ENCODE measurements around the gene CD6. TPM values are rescaled to one million over a fixed set of nuclear protein-coding genes. Genes with fewer than 3 reads are reported as not detected.

CD6 gene
- polyA plus RNA-seq, 1 donor (not counting 4 experiments of a cell fraction or from before 2014, with no cell fraction given), result 0.03 TPM

- H3K79me2 ChIP-seq (ENCODE audit: control insufficient read depth, insufficient read depth, low read length), result no peaks in the 10 kb centered on the region
- H3K4me1 ChIP-seq (ENCODE audit: control insufficient read depth, extremely low read depth, insufficient read depth, low read length), result peaks cover 17% of the 10 kb centered on the region
- no peak overlapping the region for H3K9ac ChIP-seq (ENCODE audit: control insufficient read depth, extremely low read depth, insufficient read depth, low read length)
- FAIRE-seq (no peak), DNase-seq (ENCODE audit: low read depth, low spot score) (no peak)
- no peaks in the 10 kb centered on the region for H3K27me3 ChIP-seq (ENCODE audit: control insufficient read depth, extremely low read depth, insufficient read depth, low read length)
- H3K27ac ChIP-seq (ENCODE audit: control insufficient read depth, insufficient read depth, low read length), result no peak overlapping the region
- no peak overlapping the region for H2AFZ ChIP-seq (ENCODE audit: control insufficient read depth, low read length)
- dilution Hi-C loops (cut with MboI; ENCODE audit: extremely low pct_ligation_motif_present, low sequenced_read_pairs), result no loop called here
- H3K36me3 ChIP-seq (ENCODE audit: control insufficient read depth in 2 of 2, extremely low read depth in 1 of 2, insufficient read depth in 2 of 2, low read length in 2 of 2), result no peaks in the 10 kb centered on the region
- no peak for TF ChIP-seq CTCF (optimal IDR thresholded peaks at IDR 0.05 in 1 of 3, IDR thresholded peaks at IDR 0.05 in 1 of 3, conservative IDR thresholded peaks at IDR 0.05 in 1 of 3; ENCODE audit: extremely low read depth in 1 of 3, insufficient read depth in 2 of 3, low read length in 3 of 3)
- TF ChIP-seq EZH2 (IDR thresholded peaks at IDR 0.05; ENCODE audit: low read length), result no peak
- no peaks in the 10 kb centered on the region for H4K20me1 ChIP-seq (ENCODE audit: control insufficient read depth, extremely low read depth, insufficient read depth, low read length)
- no peak overlapping the region for H3K4me2 ChIP-seq (ENCODE audit: control insufficient read depth, extremely low read depth, insufficient read depth, low read depth, low read length)
- no peak overlapping the region for H3K4me3 ChIP-seq (ENCODE audit: control insufficient read depth in 2 of 3, extremely low read depth in 1 of 3, insufficient read depth in 2 of 3, low read depth in 1 of 3, low read length in 3 of 3)
- no peaks in the 10 kb centered on the region for H3K9me3 ChIP-seq (ENCODE audit: control insufficient read depth, low read depth, low read length)
- no peaks in the 10 kb centered on the region for H3K9me1 ChIP-seq (ENCODE audit: control insufficient read depth, extremely low read depth, insufficient read depth, low read length)
Observed at GRCh38 chr11:61058583-61059259, 87.2 kb downstream of the CD6 start.

GRCh38 chr11:61059260-61059752 lies 87.8 kb downstream of the CD6 start:
- Histone ChIP-seq H4K20me1 (ENCODE audit: control insufficient read depth, extremely low read depth, insufficient read depth, low read length) (no peaks in the 10 kb centered on the region), H3K4me1 (ENCODE audit: control insufficient read depth, extremely low read depth, insufficient read depth, low read length) (peaks cover 17% of the 10 kb centered on the region), H3K36me3 (ENCODE audit: control insufficient read depth in 2 of 2, extremely low read depth in 1 of 2, insufficient read depth in 2 of 2, low read length in 2 of 2) (no peaks in the 10 kb centered on the region), H2AFZ (ENCODE audit: control insufficient read depth, low read length) (no peak overlapping the region), H3K9ac (ENCODE audit: control insufficient read depth, extremely low read depth, insufficient read depth, low read length) (no peak overlapping the region), H3K79me2 (ENCODE audit: control insufficient read depth, insufficient read depth, low read length) (no peaks in the 10 kb centered on the region), H3K4me2 (ENCODE audit: control insufficient read depth, extremely low read depth, insufficient read depth, low read depth, low read length) (no peak overlapping the region), H3K27ac (ENCODE audit: control insufficient read depth, insufficient read depth, low read length) (no peak overlapping the region), H3K9me3 (ENCODE audit: control insufficient read depth, low read depth, low read length) (no peaks in the 10 kb centered on the region), H3K4me3 (ENCODE audit: control insufficient read depth in 2 of 3, extremely low read depth in 1 of 3, insufficient read depth in 2 of 3, low read depth in 1 of 3, low read length in 3 of 3) (no peak overlapping the region), H3K9me1 (ENCODE audit: control insufficient read depth, extremely low read depth, insufficient read depth, low read length) (no peaks in the 10 kb centered on the region), H3K27me3 (ENCODE audit: control insufficient read depth, extremely low read depth, insufficient read depth, low read length) (no peaks in the 10 kb centered on the region)
- dilution Hi-C loops (cut with MboI; ENCODE audit: extremely low pct_ligation_motif_present, low sequenced_read_pairs), result no loop called here
- FAIRE-seq (no peak), DNase-seq (ENCODE audit: low read depth, low spot score) (no peak)
- TF ChIP-seq CTCF (optimal IDR thresholded peaks at IDR 0.05 in 1 of 3, IDR thresholded peaks at IDR 0.05 in 1 of 3, conservative IDR thresholded peaks at IDR 0.05 in 1 of 3; ENCODE audit: extremely low read depth in 1 of 3, insufficient read depth in 2 of 3, low read length in 3 of 3) (no peak), EZH2 (IDR thresholded peaks at IDR 0.05; ENCODE audit: low read length) (no peak)

Data from keratinocyte (primary cell).